IPS DF 6.9 (cell line): Measurements from ENCODE around the gene C17orf67.

Experiments used
- DNase-seq: peaks from one replicate; pipeline ENCODE4 v3.0.0-alpha.2; 2013; ENCODE audit warnings: low read depth, low spot score
- H3K27ac ChIP-seq: one replicate; pipeline ENCODE4 v1.5.1; 2013; ENCODE audit warnings: low read length, control low read depth
- H3K27me3 ChIP-seq: 2 replicates; pipeline ENCODE4 v1.6.1; 2013; ENCODE audit warnings: mild to moderate bottlenecking, low read length; ENCODE audit not compliant: control insufficient read depth, insufficient read depth
- H3K36me3 ChIP-seq: 2 replicates; pipeline ENCODE4 v1.6.1; 2013; ENCODE audit warnings: low read length; ENCODE audit not compliant: control insufficient read depth, insufficient read depth
- H3K4me1 ChIP-seq: 2 replicates; pipeline ENCODE4 v1.6.1; 2013; ENCODE audit warnings: low read length; ENCODE audit not compliant: control insufficient read depth, insufficient read depth
- H3K4me3 ChIP-seq: 2 replicates; pipeline ENCODE4 v1.5.1; 2013; ENCODE audit warnings: mild to moderate bottlenecking, low read length
- H3K9me3 ChIP-seq: 2 replicates; pipeline ENCODE4 v1.6.1; 2013; ENCODE audit warnings: low read length, inconsistent platforms; ENCODE audit not compliant: control insufficient read depth, insufficient read depth
- WGBS: extraction: QIAGEN DNeasy Blood & Tissue Kit; methylation state at CpG from one replicate; pipeline ENCODE4 v1.1.7; 2013; ENCODE audit warnings: mixed read lengths, missing lambda C conversion rate; ENCODE audit not compliant: insufficient read length, insufficient coverage; 5-methylcytosine and 5-hydroxymethylcytosine counted together

Gene C17orf67, protein sequence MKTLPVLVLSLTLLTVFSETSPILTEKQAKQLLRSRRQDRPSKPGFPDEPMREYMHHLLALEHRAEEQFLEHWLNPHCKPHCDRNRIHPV

DNA sequence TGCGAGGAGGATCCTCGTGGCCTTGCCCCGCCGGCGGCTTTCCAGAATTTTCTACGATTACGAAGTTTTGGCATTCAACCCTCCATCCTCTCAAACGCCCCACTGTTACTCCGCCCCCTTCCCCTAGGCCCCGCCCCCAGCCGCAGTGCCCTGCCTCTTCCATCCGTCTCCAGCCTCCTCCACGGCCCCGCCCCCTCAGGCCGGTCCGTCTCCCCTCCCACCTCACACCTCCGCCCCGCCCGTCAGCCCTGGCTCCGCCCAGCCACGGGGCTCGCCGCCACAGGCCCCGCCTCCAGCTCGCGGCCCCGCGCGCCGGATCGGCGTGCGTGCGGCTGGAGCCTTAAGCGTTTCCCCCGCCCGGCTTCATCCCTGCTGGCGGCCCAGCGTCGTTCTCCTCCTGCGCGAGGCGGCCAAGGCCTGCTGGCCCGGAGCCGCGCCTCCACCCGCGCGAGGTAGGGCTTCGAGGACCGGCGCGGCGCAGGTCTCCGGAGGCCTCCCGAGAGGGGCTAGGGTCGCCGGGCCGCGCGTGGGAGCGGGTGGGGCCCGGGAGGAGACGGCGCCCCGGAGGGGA, at the start of gene C17orf67, which contains the start of gene DGKE:
Gene C17orf67 (minus strand): TSS at position 112 of the 571 bp plus-strand sequence. CDS start 18,110 bp downstream, outside the sequence.
Gene DGKE (plus strand): TSS at position 343 of the 571 bp plus-strand sequence. CDS start 645 bp downstream, outside the sequence.
- H3K4me1 ChIP-seq: peaks cover 3% of the 10 kb centered on the region; the same call in 1 of the 2 replicates
- peak within 1 kb of the TSS; percentile 68 for H3K4me3 ChIP-seq
- no peak within 1 kb of the TSS for H3K27ac ChIP-seq
- no peak for DNase-seq
- H3K36me3 ChIP-seq: no peaks in the 10 kb centered on the region; the same call in 1 of the 2 replicates
- WGBS: no CpG with 5 or more reads among the region's 66 CpGs
- no peaks in the 10 kb centered on the region for H3K9me3 ChIP-seq
- no peaks in the 10 kb centered on the region; the same call in 1 of the 2 replicates for H3K27me3 ChIP-seq

DNA sequence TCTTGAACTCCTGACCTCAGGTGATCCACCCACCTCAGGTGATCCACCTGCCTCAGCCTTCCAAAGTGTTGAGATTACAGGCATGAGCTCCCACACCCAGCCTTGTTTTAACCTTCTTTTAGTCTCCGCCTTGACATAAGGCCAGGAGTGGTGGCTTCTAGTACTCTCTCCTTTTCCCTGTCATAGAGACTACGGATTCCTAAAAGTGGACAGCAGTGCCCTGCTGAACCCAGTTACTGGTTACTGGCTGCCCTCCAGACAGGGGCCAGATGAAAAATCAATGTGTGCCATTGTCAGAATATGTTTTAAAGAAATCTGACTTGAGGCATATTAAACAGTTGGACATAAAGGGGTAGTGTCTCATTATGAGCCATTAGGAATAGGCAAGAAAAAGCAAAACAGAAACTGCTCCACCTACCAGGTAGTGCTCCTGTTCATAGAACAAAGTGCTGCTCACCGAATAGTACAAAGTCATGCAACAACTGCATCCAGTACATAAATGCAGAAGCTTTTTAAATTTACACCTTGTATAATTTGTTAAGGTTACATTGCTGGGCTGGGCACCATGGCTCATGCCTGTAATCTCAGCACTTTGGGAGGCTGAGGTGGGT, 48.1 kb upstream of the C17orf67 start:
- no peak overlapping the region for H3K4me3 ChIP-seq
- H3K9me3 ChIP-seq: no peaks in the 10 kb centered on the region
- H3K27me3 ChIP-seq: no peaks in the 10 kb centered on the region
- H3K36me3 ChIP-seq: no peaks in the 10 kb centered on the region
- DNase-seq: no peak
- H3K4me1 ChIP-seq: no peaks in the 10 kb centered on the region
- no CpG with 5 or more reads among the region's 3 CpGs for WGBS
- no peak overlapping the region for H3K27ac ChIP-seq

DNA sequence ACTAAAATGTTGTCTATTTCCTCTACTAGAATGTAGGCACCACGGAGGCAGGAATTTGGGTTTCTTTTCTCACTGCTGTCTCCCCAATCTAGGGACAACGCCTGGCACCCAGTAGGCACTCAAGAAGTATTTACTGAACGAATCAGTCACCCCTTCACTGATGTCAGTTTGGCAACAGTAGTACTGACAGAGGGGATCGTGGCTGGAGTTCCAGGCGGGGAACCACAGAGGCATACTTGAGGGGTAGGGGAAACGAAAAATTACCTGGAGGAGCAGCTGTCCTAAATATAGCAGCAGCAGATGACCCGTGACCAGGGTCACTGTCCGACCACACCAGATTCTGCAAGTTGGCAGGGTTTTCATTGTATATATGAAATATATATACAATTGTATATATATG, 46.9 kb upstream of the C17orf67 start:
- H3K27me3 ChIP-seq: no peaks in the 10 kb centered on the region
- no peaks in the 10 kb centered on the region for H3K9me3 ChIP-seq
- H3K4me1 ChIP-seq: no peaks in the 10 kb centered on the region
- no peak for DNase-seq
- H3K4me3 ChIP-seq: no peak overlapping the region
- no peaks in the 10 kb centered on the region for H3K36me3 ChIP-seq
- no peak overlapping the region for H3K27ac ChIP-seq
- no CpG with 5 or more reads among the region's 8 CpGs for WGBS

DNA sequence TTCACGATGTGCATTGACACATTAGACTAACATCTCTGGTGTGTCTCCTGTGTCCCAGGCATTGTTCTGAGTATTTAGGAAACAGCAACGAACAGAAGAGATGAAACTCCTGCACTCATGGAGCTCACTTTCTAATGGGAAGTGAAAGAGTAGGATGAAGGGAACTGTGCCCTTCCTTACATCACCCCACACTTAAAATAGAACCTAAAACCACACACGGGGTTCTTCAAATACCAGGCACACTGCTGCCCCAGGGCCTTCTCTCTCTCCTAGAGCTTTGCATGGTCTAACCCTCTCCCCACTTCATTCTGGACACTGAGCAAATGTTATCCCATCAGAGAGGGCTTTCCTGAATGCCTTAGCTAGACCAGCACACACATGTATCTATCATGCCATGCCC, 46.4 kb upstream of the C17orf67 start:
- Histone ChIP-seq H3K9me3 (no peaks in the 10 kb centered on the region), H3K36me3 (no peaks in the 10 kb centered on the region), H3K27ac (no peak overlapping the region), H3K4me1 (no peaks in the 10 kb centered on the region), H3K4me3 (no peak overlapping the region), H3K27me3 (no peaks in the 10 kb centered on the region)
- no peak for DNase-seq
- WGBS: no CpG with 5 or more reads among the region's 3 CpGs

DNA sequence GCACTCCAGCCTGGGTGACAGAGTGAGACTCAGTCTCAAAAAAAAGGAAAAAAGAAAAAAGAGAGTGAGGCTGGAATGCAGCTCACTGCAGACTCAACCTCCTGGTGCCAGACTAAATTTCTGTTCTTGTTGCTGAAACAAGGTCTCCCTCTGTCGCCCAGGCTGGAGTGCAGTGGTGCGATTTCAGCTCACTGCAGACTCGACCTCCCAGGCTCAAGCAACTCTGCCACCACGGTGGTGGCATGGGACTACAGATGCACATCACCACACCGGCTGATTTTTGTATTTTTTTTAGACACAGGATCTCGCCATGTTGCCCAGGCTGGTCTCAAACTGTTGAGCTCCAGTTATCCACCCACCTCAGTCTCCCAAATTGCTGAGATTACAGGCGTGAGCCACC, 45.6 kb upstream of the C17orf67 start:
- Histone ChIP-seq H3K4me3 (no peak overlapping the region), H3K27me3 (no peaks in the 10 kb centered on the region), H3K36me3 (no peaks in the 10 kb centered on the region), H3K4me1 (no peaks in the 10 kb centered on the region), H3K27ac (no peak overlapping the region), H3K9me3 (no peaks in the 10 kb centered on the region)
- DNase-seq: no peak
- WGBS: no CpG with 5 or more reads among the region's 7 CpGs

DNA sequence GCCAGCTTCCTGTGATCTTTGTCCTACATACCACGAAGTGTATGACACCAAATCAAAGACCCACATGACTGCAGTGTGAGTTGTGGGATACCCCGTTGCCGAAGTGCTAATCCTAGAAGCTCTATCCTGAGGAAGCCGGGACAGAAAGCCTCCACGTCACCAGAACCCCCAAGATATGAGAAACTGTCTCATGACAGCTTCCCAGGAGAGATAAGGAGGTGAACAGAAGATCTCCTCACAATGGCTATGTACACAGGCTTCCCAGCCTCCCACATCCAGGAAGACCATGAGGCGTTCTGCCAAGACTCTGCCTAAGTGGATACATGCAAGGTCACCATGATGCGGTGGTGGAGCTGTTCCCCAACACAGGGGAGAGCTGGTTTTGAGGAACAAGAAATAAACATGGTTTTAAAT, 43.1 kb upstream of the C17orf67 start:
- DNase-seq: no peak
- H3K36me3 ChIP-seq: no peaks in the 10 kb centered on the region
- no CpG with 5 or more reads among the region's 7 CpGs for WGBS

DNA sequence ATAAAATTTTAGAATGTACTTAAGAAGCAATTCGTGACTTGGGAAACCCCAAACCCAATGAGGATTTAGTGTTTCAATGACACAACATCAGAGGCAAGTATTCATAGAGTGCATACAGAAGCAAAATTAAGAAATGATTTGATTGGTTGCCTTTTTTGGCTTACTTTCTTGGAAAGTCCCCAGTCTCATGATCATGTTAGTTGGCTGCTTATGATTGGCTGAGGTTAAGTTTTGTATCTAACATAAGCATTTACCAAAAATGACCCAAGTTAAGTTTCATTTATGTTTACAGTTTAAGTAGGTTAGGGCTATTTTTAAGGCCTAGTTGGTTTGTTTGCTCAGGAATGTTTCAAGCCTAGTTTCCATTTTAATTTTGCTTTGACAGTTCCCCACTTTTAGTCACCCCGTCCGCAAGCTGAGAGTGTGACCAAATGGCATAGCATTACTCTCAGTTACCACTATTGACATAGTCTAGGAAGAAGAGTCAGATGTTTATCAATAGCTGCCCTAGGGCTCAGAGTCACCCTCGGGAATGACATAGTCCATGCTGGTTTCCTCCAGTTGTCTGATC, 36.4 kb upstream of the C17orf67 start:
- no peak overlapping the region for H3K4me3 ChIP-seq
- H3K27me3 ChIP-seq: no peaks in the 10 kb centered on the region
- no peaks in the 10 kb centered on the region for H3K36me3 ChIP-seq
- no peak for DNase-seq
- no peak overlapping the region for H3K27ac ChIP-seq
- no peaks in the 10 kb centered on the region for H3K9me3 ChIP-seq
- no peaks in the 10 kb centered on the region for H3K4me1 ChIP-seq
- WGBS: no CpG with 5 or more reads among the region's 4 CpGs

More for the DNA sequence above, 43.1 kb upstream of the C17orf67 start:
- no peak overlapping the region for H3K4me3 ChIP-seq
- no peak overlapping the region for H3K27ac ChIP-seq
- H3K27me3 ChIP-seq: no peaks in the 10 kb centered on the region
- no peaks in the 10 kb centered on the region for H3K4me1 ChIP-seq
- H3K9me3 ChIP-seq: no peaks in the 10 kb centered on the region

DNA sequence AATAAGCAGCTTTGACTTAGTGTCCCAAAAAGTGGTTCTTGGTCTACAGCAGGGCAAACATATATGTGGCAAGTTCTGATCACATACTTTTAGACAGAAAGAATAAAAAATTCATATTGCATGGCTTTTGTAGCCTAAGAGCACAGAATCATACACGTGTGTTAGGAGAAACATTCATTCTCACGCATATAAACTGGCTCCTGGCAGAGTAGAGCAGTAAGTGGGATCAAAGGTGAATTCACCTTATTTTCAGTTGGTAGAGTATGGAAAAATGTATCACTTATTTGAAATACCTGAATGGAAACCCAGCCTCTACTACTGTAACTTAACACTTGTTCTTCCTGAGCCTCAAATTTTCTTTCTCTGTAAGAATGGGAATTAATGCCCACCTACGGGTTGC, 35.0 kb upstream of the C17orf67 start:
- WGBS: no CpG with 5 or more reads among the region's 3 CpGs
- no peaks in the 10 kb centered on the region for H3K9me3 ChIP-seq
- no peaks in the 10 kb centered on the region for H3K4me1 ChIP-seq
- no peak overlapping the region for H3K27ac ChIP-seq
- no peaks in the 10 kb centered on the region for H3K36me3 ChIP-seq
- H3K4me3 ChIP-seq: no peak overlapping the region
- DNase-seq: no peak
- no peaks in the 10 kb centered on the region for H3K27me3 ChIP-seq

DNA sequence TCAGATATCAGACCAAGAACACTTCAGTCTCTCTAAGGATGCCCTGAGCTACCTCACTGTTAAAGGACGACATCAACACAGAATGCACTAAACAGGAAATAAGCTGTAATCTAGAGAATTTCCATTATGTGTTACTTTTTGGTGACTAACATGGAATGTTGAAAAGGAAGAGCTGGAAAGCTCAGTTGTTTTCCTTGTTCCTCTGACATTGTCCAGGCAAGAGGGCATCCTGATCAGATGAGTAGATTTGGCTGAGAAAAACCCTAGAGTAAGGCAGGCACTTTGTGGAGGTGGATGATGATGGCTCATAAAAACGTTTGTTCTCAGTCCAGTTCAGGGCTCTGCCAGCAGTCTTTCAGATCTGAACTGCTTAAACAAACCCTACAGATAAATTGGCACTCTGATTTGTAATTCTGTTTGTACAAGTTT, 34.2 kb upstream of the C17orf67 start:
- no peaks in the 10 kb centered on the region for H3K9me3 ChIP-seq
- no peak overlapping the region for H3K4me3 ChIP-seq
- no peaks in the 10 kb centered on the region for H3K36me3 ChIP-seq
- no peak for DNase-seq
- H3K27me3 ChIP-seq: no peaks in the 10 kb centered on the region
- H3K4me1 ChIP-seq: no peaks in the 10 kb centered on the region
- no peak overlapping the region for H3K27ac ChIP-seq
- no CpG with 5 or more reads among the region's 2 CpGs for WGBS

DNA sequence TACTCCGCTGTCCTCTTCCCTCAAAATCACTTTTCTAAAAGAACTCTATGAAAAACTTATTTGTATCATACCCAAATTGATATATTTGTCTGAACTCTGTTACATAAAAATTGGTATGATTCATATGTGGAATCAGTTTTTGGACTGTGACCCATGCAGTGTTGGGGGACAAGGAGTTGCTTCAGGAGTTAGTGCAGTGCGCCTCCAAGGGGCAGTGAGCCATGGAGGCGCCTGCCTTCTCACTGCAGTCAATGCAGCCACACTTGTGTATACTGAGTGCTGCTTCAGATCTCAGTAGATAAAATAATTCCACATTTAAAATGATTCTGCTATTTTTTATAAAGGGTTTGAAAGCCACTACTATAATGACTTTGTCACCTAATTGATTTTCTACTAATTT, 32.8 kb upstream of the C17orf67 start:
- Histone ChIP-seq H3K27me3 (no peaks in the 10 kb centered on the region), H3K27ac (no peak overlapping the region), H3K4me1 (no peaks in the 10 kb centered on the region), H3K36me3 (no peaks in the 10 kb centered on the region), H3K4me3 (no peak overlapping the region), H3K9me3 (no peaks in the 10 kb centered on the region)
- DNase-seq: no peak
- WGBS: no CpG with 5 or more reads among the region's 3 CpGs
